Measurements from ENCODE around the gene POU6F2.
"Not testable (repeated sequence)": the region's sequence is repeated elsewhere in the genome, so short reads cannot be mapped to it uniquely, and the experiment has no call there.

The POU6F2 gene

GRCh38 chr7:38938589-38938988 is 39.1 kb upstream of the POU6F2 start (continued):
- TF ChIP-seq ZNF26 (tag by site-specific recombination; IDR thresholded peaks at IDR 0.05) (no peak), ZNF555 (tag by site-specific recombination; conservative IDR thresholded peaks at IDR 0.05) (no peak), ZNF549 (tag by site-specific recombination; IDR thresholded peaks at IDR 0.05) (no peak), ZNF404 (tag by site-specific recombination; IDR thresholded peaks at IDR 0.05) (no peak), ZNF645 (tag by site-specific recombination; IDR thresholded peaks at IDR 0.05) (no peak), ZSCAN30 (tag by site-specific recombination; IDR thresholded peaks at IDR 0.05) (no peak), ZNF19 (tag by site-specific recombination; IDR thresholded peaks at IDR 0.05; ENCODE audit: low read depth) (no peak)

GRCh38 chr7:38940774-38941173 is 36.9 kb upstream of the POU6F2 start:
- CTCF ChIA-PET = interaction anchor here (0.6 to 0.7 kb wide), 2 partner anchors 11 to 520 kb away, joined by 3 read pairs; no protein-coding TSS in a partner anchor
- H3K4me3 ChIP-seq (ENCODE audit: low read depth, low read length) = no peak overlapping the region
- no peak for TF ChIP-seq ZNF394 (tag by site-specific recombination; IDR thresholded peaks at IDR 0.05; ENCODE audit: borderline replicate concordance)
- POLR2A ChIA-PET = no interaction called here
- no peak overlapping the region for H3K27ac ChIP-seq (ENCODE audit: extremely low read depth, low read depth, low read length)
- no peaks in the 10 kb centered on the region for H3K36me3 ChIP-seq (ENCODE audit: control insufficient read depth in 2 of 2, insufficient read depth in 1 of 2, low read length in 2 of 2)
- H3K4me1 ChIP-seq (ENCODE audit: control insufficient read depth, insufficient read depth, low read length) = no peaks in the 10 kb centered on the region
- no peaks in the 10 kb centered on the region for H3K9me3 ChIP-seq (ENCODE audit: control insufficient read depth, insufficient read depth, low read depth, low read length)

- ChIA-PET POLR2A (no interaction called here), CTCF (interaction anchor here (0.5 to 1.3 kb wide), 3 partner anchors 10 to 335 kb away, joined by 3 read pairs; no protein-coding TSS in a partner anchor)
- Histone ChIP-seq H3K4me1 (ENCODE audit: control insufficient read depth, insufficient read depth, low read length) (no peaks in the 10 kb centered on the region), H3K27ac (ENCODE audit: extremely low read depth, low read depth, low read length) (no peak overlapping the region), H3K4me3 (ENCODE audit: low read depth, low read length) (no peak overlapping the region), H3K9me3 (ENCODE audit: control insufficient read depth, insufficient read depth, low read depth, low read length) (no peaks in the 10 kb centered on the region), H3K36me3 (ENCODE audit: control insufficient read depth in 2 of 2, insufficient read depth in 1 of 2, low read length in 2 of 2) (no peaks in the 10 kb centered on the region)
- TF ChIP-seq ZNF776 (tag by site-specific recombination; IDR thresholded peaks at IDR 0.05; ENCODE audit: borderline replicate concordance) = no peak
- no peak for TF ChIP-seq PBX3 (CRISPR knock-in tag; IDR thresholded peaks at IDR 0.05)
- no peak for TF ChIP-seq ZNF2 (tag by site-specific recombination; IDR thresholded peaks at IDR 0.05)
- no peak for TF ChIP-seq ZNF768 (tag by site-specific recombination; IDR thresholded peaks at IDR 0.05)
Measured at GRCh38 chr7:38942431-38943051, 35.2 kb upstream of the POU6F2 start.

GRCh38 chr7:38947541-38947940 is 30.2 kb upstream of the POU6F2 start:
- CTCF ChIA-PET; H3K9me3 ChIP-seq (ENCODE audit: control insufficient read depth, insufficient read depth, low read depth, low read length); POLR2A ChIA-PET; H3K36me3 ChIP-seq (ENCODE audit: control insufficient read depth in 2 of 2, insufficient read depth in 1 of 2, low read length in 2 of 2); H3K27ac ChIP-seq (ENCODE audit: extremely low read depth, low read depth, low read length); H3K4me3 ChIP-seq (ENCODE audit: low read depth, low read length); H3K4me1 ChIP-seq (ENCODE audit: control insufficient read depth, insufficient read depth, low read length): not testable (repeated sequence)

- ChIA-PET POLR2A (no interaction called here), CTCF (interaction anchor here (1.1 kb wide), 1 partner anchor 11 kb away, joined by 6 read pairs; no protein-coding TSS in a partner anchor)
- Histone ChIP-seq H3K27ac (ENCODE audit: extremely low read depth, low read depth, low read length) (no peak overlapping the region), H3K36me3 (ENCODE audit: control insufficient read depth in 2 of 2, insufficient read depth in 1 of 2, low read length in 2 of 2) (no peaks in the 10 kb centered on the region), H3K4me3 (ENCODE audit: low read depth, low read length) (no peak overlapping the region), H3K9me3 (ENCODE audit: control insufficient read depth, insufficient read depth, low read depth, low read length) (no peaks in the 10 kb centered on the region), H3K4me1 (ENCODE audit: control insufficient read depth, insufficient read depth, low read length) (no peaks in the 10 kb centered on the region)
- TF ChIP-seq ZNF221 (tag by site-specific recombination; IDR thresholded peaks at IDR 0.05; ENCODE audit: borderline replicate concordance) = no peak
- TF ChIP-seq ZNF513 (tag by site-specific recombination; IDR thresholded peaks at IDR 0.05) = no peak
- TF ChIP-seq ZFP37 (tag by site-specific recombination; IDR thresholded peaks at IDR 0.05) = no peak
- TF ChIP-seq ZNF664 (tag by site-specific recombination; IDR thresholded peaks at IDR 0.05) = no peak
- no peak for TF ChIP-seq ZNF677 (tag by site-specific recombination; IDR thresholded peaks at IDR 0.05)
Measured at GRCh38 chr7:38950309-38950708, 27.4 kb upstream of the POU6F2 start.

Data from HEK293 (cell line).